Measurements from ENCODE around the gene PLCG1.

DNA sequence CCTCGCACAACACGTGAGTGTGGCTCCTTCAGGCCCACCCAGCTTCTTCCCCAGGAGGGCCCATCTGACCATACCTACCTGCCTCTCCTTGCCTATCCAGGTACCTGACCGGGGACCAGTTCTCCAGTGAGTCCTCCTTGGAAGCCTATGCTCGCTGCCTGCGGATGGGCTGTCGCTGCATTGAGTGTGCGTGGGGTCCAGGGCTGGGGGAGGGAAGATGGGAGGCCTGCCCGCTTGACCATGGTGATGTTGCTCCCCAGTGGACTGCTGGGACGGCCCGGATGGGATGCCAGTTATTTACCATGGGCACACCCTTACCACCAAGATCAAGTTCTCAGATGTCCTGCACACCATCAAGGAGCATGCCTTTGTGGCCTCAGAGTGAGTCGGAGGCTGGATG is 26.5 kb downstream of the PLCG1 start:
- TF ChIP-seq POLR2AphosphoS5 (IDR thresholded peaks at IDR 0.05; ENCODE audit: low read depth, low read length) (no peak), TAF1 (IDR thresholded peaks at IDR 0.05; ENCODE audit: borderline replicate concordance, insufficient read depth, low read length) (no peak), SIN3A (IDR thresholded peaks at IDR 0.05; ENCODE audit: borderline replicate concordance, insufficient read depth, low read length) (no peak), FOXP2 (optimal IDR thresholded peaks at IDR 0.05; ENCODE audit: borderline replicate concordance, extremely low read depth, extremely low read length, insufficient read depth) (no peak)
- TF ChIP-seq, protein P1, sequence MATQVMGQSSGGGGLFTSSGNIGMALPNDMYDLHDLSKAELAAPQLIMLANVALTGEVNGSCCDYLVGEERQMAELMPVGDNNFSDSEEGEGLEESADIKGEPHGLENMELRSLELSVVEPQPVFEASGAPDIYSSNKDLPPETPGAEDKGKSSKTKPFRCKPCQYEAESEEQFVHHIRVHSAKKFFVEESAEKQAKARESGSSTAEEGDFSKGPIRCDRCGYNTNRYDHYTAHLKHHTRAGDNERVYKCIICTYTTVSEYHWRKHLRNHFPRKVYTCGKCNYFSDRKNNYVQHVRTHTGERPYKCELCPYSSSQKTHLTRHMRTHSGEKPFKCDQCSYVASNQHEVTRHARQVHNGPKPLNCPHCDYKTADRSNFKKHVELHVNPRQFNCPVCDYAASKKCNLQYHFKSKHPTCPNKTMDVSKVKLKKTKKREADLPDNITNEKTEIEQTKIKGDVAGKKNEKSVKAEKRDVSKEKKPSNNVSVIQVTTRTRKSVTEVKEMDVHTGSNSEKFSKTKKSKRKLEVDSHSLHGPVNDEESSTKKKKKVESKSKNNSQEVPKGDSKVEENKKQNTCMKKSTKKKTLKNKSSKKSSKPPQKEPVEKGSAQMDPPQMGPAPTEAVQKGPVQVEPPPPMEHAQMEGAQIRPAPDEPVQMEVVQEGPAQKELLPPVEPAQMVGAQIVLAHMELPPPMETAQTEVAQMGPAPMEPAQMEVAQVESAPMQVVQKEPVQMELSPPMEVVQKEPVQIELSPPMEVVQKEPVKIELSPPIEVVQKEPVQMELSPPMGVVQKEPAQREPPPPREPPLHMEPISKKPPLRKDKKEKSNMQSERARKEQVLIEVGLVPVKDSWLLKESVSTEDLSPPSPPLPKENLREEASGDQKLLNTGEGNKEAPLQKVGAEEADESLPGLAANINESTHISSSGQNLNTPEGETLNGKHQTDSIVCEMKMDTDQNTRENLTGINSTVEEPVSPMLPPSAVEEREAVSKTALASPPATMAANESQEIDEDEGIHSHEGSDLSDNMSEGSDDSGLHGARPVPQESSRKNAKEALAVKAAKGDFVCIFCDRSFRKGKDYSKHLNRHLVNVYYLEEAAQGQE (IDR thresholded peaks at IDR 0.05; ENCODE audit: insufficient read depth in 1 of 2, low read depth in 2 of 2, low read length in 2 of 2): no peak
